SK-N-SH (cell line): Measurements from ENCODE around the gene RBM48. TPM values are rescaled to one million over a fixed set of nuclear protein-coding genes. Genes with fewer than 3 reads are reported as not detected.

Experiments
- CTCF ChIA-PET: fragments of 300-600, 350-600 bp; formaldehyde crosslinking; extraction: SDS; loops from one replicate; lab custom pipeline; 2021; lab: Yijun Ruan, JAX
- POLR2A ChIA-PET: fragments of 350-600 bp; sonication (Branson Sonifier 250); formaldehyde crosslinking; extraction: SDS; loops from one replicate; lab custom pipeline; 2020; ENCODE audit warnings: antibody characterized with exemption, inconsistent platforms; lab: Yijun Ruan, JAX
- DNase-seq: peaks from one replicate; pipeline ENCODE4 v3.0.0; 2012
- H2AFZ ChIP-seq: fragments of 200-600 bp; sonication (generic); 2 replicates; pipeline ENCODE4 v1.8.1; 2016; ENCODE audit warnings: antibody characterized with exemption, mild to moderate bottlenecking, low read depth
- H3F3A ChIP-seq: fragments of 200-600 bp; sonication (generic); replicated peaks from 2 replicates; pipeline ENCODE3; 2016; ENCODE audit warnings: antibody characterized with exemption, mild to moderate bottlenecking; ENCODE audit not compliant: insufficient read depth
- H3K27ac ChIP-seq, 2 experiments: fragments of 200-500 bp in 1 of 2; fragments of 200-600 bp in 1 of 2; sonication (Bioruptor generic) in 1 of 2; sonication (generic), shearing (Covaris generic) in 1 of 2; 2 replicates each; pipeline versions ENCODE4 v1.5.1 to v1.6.1; 2014 to 2016; ENCODE audit warnings: low read depth in 2 of 2, inconsistent platforms in 1 of 2, low read length in 1 of 2, mild to moderate bottlenecking in 1 of 2, mixed read lengths in 1 of 2
- H3K27me3 ChIP-seq: fragments of 200-600 bp; sonication (generic), shearing (Covaris generic); 2 replicates; pipeline ENCODE4 v1.6.1; 2016; ENCODE audit warnings: mixed run types; ENCODE audit not compliant: insufficient read depth
- H3K36me3 ChIP-seq, 2 experiments: fragments of 200-500 bp in 1 of 2; fragments of 200-600 bp in 1 of 2; sonication (Bioruptor generic) in 1 of 2; sonication (generic) in 1 of 2; replicated peaks in 1 of 2; 2 replicates each; pipeline versions ENCODE3 to v1.5.1; 2014 to 2016; ENCODE audit warnings: low read length in 1 of 2, mild to moderate bottlenecking in 1 of 2; ENCODE audit not compliant: insufficient read depth in 2 of 2, control insufficient read depth in 1 of 2
- H3K4me1 ChIP-seq, 2 experiments: fragments of 200-500 bp in 1 of 2; fragments of 200-600 bp in 1 of 2; sonication (Bioruptor generic) in 1 of 2; sonication (generic), shearing (Covaris generic) in 1 of 2; 2 replicates each; pipeline versions ENCODE4 v1.5.1 to v1.6.1; 2014 to 2016; ENCODE audit warnings: low read depth in 1 of 2, low read length in 1 of 2, mixed run types in 1 of 2; ENCODE audit not compliant: insufficient read depth in 2 of 2, control insufficient read depth in 1 of 2
- H3K4me2 ChIP-seq: fragments of 200-600 bp; sonication (generic), shearing (Covaris generic); 2 replicates; pipeline ENCODE4 v1.6.1; 2017; ENCODE audit warnings: mixed run types
- H3K4me3 ChIP-seq, 2 experiments: fragments of 200-500 bp in 1 of 2; fragments of 200-600 bp in 1 of 2; sonication (Bioruptor generic) in 1 of 2; sonication (generic), shearing (Covaris generic) in 1 of 2; 2 replicates each; pipeline versions ENCODE4 v1.5.1 to v1.8.1; 2014 to 2016; ENCODE audit warnings: low read depth in 2 of 2, inconsistent platforms in 1 of 2, low read length in 1 of 2, mild to moderate bottlenecking in 1 of 2, mixed read lengths in 1 of 2, moderate library complexity in 1 of 2
- H3K79me2 ChIP-seq: fragments of 200-600 bp; sonication (generic); 2 replicates; pipeline ENCODE4 v1.8.1; 2017; ENCODE audit warnings: mild to moderate bottlenecking; ENCODE audit not compliant: insufficient read depth
- H3K9ac ChIP-seq: fragments of 200-600 bp; sonication (generic); 2 replicates; pipeline ENCODE4 v1.6.1; 2017; ENCODE audit warnings: mixed run types
- H3K9me2 ChIP-seq: fragments of 200-600 bp; sonication (generic); 2 replicates; pipeline ENCODE4 v1.6.1; 2017; ENCODE audit warnings: mixed run types
- H3K9me3 ChIP-seq: fragments of 200-600 bp; sonication (generic); 2 replicates; pipeline ENCODE4 v1.6.1; 2017; ENCODE audit warnings: mixed run types, mild to moderate bottlenecking, moderate library complexity
- H4K20me1 ChIP-seq: fragments of 200-600 bp; sonication (generic); 2 replicates; pipeline ENCODE4 v1.6.1; 2017; ENCODE audit warnings: mild to moderate bottlenecking, mixed run types; ENCODE audit not compliant: insufficient read depth
- CHD2 ChIP-seq: fragments of 150-350 bp; IDR thresholded peaks from 2 replicates; pipeline ENCODE4 v1.6.1; 2018; ENCODE audit warnings: low read length; ENCODE audit not compliant: partially characterized antibody
- ELF1 ChIP-seq: IDR thresholded peaks from 2 replicates; pipeline ENCODE4 v1.4.0; 2012
- EP300 ChIP-seq, 2 experiments: IDR thresholded peaks; 2 replicates each; pipeline versions ENCODE4 v1.4.0 to v1.6.1; 2012; ENCODE audit warnings: borderline replicate concordance in 1 of 2, low read depth in 1 of 2, low read length in 1 of 2
- FOSL2 ChIP-seq: IDR thresholded peaks from 2 replicates; pipeline ENCODE4 v1.4.0; 2012; ENCODE audit warnings: low read depth, mild to moderate bottlenecking, moderate library complexity, borderline replicate concordance
- FOXJ3 ChIP-seq: sonication (generic); formaldehyde crosslinking; IDR thresholded peaks from 2 replicates; pipeline ENCODE4 v1.5.1; 2020; ENCODE audit warnings: mild to moderate bottlenecking, missing genetic modification reagents
- GATA2 ChIP-seq: sonication (generic); formaldehyde crosslinking; IDR thresholded peaks from 2 replicates; pipeline ENCODE4 v1.5.0; 2020; ENCODE audit warnings: mild to moderate bottlenecking, missing genetic modification reagents
- MEF2A ChIP-seq: IDR thresholded peaks from 2 replicates; pipeline ENCODE4 v1.4.0; 2012; ENCODE audit warnings: low read depth, borderline replicate concordance
- NFIC ChIP-seq: IDR thresholded peaks from 2 replicates; pipeline ENCODE4 v1.4.0; 2012; ENCODE audit warnings: borderline replicate concordance
- POLR2AphosphoS5 ChIP-seq: IDR thresholded peaks from 2 replicates; pipeline ENCODE4 v1.6.1; 2012; ENCODE audit warnings: low read depth, low read length
- RAD21 ChIP-seq: IDR thresholded peaks from 2 replicates; pipeline ENCODE4 v1.6.1; 2012; ENCODE audit warnings: mild to moderate bottlenecking, low read length
- RXRA ChIP-seq: IDR thresholded peaks from 2 replicates; pipeline ENCODE4 v1.4.0; 2012; ENCODE audit warnings: low read depth, mild to moderate bottlenecking, borderline replicate concordance
- SIN3A ChIP-seq: IDR thresholded peaks from 2 replicates; pipeline ENCODE4 v1.6.1; 2012; ENCODE audit warnings: low read depth, mild to moderate bottlenecking, low read length, moderate library complexity, borderline replicate concordance
- TAF1 ChIP-seq: IDR thresholded peaks from 2 replicates; pipeline ENCODE4 v1.6.1; 2012; ENCODE audit warnings: low read depth, mild to moderate bottlenecking, low read length, moderate library complexity, borderline replicate concordance
- TCF12 ChIP-seq: IDR thresholded peaks from 2 replicates; pipeline ENCODE4 v1.4.0; 2012
- WGBS: methylation state at CpG from one replicate; pipeline ENCODE4 v1.1.6; 2017; ENCODE audit warnings: low lambda C conversion rate; 5-methylcytosine and 5-hydroxymethylcytosine counted together
- polyA plus RNA-seq, 3 experiments: library from polyadenylated mRNA; depleted of rRNA; stranded (reverse); fragments of >200 nt; gene quantifications; 2 replicates each; pipeline ENCODE4 v1.2.3, GENCODE V29; 2012
- TF ChIP-seq, protein P1 (sequence below): IDR thresholded peaks from 2 replicates; pipeline ENCODE4; 2012
- TF ChIP-seq, protein P2 (sequence below): IDR thresholded peaks from 2 replicates; pipeline ENCODE4 v1.4.0; 2012; ENCODE audit warnings: low read depth, borderline replicate concordance
- TF ChIP-seq, protein P3 (sequence below): IDR thresholded peaks from 2 replicates; pipeline ENCODE4 v1.4.0; 2012; ENCODE audit warnings: low read depth
- TF ChIP-seq, protein P4 (sequence below): fragments of 150-350 bp; IDR thresholded peaks from 2 replicates; pipeline ENCODE4 v1.6.1; 2016; ENCODE audit warnings: mild to moderate bottlenecking, low read depth, low read length
- TF ChIP-seq, protein P5 (sequence below): fragments of 150-350 bp; IDR thresholded peaks from 2 replicates; pipeline ENCODE4 v1.6.1; 2017; ENCODE audit warnings: antibody characterized with exemption, low read length, low read depth, borderline replicate concordance

The RBM48 gene
- polyA plus RNA-seq, 1 of the 3 experiments (the other 2 are of a cell fraction) = 4.7 TPM

DNA sequence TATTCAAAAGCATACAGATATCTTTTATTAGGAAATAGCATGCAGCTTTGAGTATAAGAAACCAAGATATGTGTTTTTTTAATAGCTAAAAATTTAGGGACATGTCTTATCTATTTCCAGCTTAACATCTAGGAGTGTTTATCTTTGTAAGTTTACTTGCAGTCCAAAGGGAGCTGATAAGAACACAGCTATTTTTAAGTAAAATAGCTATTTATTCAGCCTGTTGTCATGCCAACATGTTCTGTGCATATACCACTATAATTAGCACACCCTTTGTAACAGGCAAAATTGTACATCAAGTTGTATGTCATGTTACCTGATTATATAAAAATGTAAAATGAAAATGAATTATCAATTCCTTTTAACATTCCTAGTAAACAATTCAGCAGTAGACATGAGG, 32.0 kb downstream of the RBM48 start:
- Histone ChIP-seq H3K9ac (no peak overlapping the region), H3K36me3 (peaks cover 39 to 47% of the 10 kb centered on the region in 2 experiments), H3K27ac (no peak overlapping the region), H3K27me3 (no peaks in the 10 kb centered on the region), H3K4me3 (no peak overlapping the region), H3K4me1 (no peaks in the 10 kb centered on the region), H3K4me2 (no peak overlapping the region), H4K20me1 (no peaks in the 10 kb centered on the region), H3K79me2 (peaks cover 4% of the 10 kb centered on the region; the same call in 1 of the 2 replicates), H3K9me2 (no peaks in the 10 kb centered on the region), H3K9me3 (no peaks in the 10 kb centered on the region), H3F3A (peaks cover 23% of the 10 kb centered on the region), H2AFZ (no peak overlapping the region)
- POLR2A ChIA-PET = interaction anchor here (0.6 kb wide), 1 partner anchor 29 kb away, joined by 3 read pairs; no protein-coding TSS in a partner anchor
- no peak for TF ChIP-seq RXRA
- TF ChIP-seq, protein P1, sequence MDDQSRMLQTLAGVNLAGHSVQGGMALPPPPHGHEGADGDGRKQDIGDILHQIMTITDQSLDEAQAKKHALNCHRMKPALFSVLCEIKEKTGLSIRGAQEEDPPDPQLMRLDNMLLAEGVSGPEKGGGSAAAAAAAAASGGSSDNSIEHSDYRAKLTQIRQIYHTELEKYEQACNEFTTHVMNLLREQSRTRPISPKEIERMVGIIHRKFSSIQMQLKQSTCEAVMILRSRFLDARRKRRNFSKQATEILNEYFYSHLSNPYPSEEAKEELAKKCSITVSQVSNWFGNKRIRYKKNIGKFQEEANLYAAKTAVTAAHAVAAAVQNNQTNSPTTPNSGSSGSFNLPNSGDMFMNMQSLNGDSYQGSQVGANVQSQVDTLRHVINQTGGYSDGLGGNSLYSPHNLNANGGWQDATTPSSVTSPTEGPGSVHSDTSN = no peak
- no peak for TF ChIP-seq GATA2 (CRISPR knock-in tag)
- TF ChIP-seq RAD21 = no peak
- TF ChIP-seq, protein P2, sequence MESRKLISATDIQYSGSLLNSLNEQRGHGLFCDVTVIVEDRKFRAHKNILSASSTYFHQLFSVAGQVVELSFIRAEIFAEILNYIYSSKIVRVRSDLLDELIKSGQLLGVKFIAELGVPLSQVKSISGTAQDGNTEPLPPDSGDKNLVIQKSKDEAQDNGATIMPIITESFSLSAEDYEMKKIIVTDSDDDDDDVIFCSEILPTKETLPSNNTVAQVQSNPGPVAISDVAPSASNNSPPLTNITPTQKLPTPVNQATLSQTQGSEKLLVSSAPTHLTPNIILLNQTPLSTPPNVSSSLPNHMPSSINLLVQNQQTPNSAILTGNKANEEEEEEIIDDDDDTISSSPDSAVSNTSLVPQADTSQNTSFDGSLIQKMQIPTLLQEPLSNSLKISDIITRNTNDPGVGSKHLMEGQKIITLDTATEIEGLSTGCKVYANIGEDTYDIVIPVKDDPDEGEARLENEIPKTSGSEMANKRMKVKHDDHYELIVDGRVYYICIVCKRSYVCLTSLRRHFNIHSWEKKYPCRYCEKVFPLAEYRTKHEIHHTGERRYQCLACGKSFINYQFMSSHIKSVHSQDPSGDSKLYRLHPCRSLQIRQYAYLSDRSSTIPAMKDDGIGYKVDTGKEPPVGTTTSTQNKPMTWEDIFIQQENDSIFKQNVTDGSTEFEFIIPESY = no peak
- TF ChIP-seq POLR2AphosphoS5 = no peak
- TF ChIP-seq, protein P3, sequence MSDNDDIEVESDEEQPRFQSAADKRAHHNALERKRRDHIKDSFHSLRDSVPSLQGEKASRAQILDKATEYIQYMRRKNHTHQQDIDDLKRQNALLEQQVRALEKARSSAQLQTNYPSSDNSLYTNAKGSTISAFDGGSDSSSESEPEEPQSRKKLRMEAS = no peak
- TF ChIP-seq FOXJ3 = no peak
- CTCF ChIA-PET = interaction anchor here (0.9 to 1.3 kb wide), 3 partner anchors 38 to 1393 kb away, joined by 3 read pairs; no protein-coding TSS in a partner anchor
- DNase-seq = no peak

DNA sequence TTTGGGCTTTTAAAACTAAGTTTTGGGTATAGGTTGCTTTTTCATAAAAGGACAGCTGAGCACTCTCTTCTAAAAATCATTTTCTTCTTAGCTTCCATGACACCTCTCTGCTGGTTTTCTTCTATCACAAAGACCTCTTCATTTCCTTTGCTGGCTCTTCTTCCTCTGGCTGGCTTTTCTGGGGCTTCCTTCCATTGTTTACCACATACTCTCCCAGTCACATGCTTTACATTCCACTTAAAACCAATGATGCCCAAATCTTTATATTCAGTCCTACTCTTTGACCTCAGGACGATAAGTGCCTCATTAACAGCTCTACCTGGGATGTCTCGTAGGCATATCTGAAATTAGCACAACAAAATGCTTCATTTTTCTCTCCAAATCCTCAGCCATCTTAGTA, 34.8 kb downstream of the RBM48 start:
- Histone ChIP-seq H3K9me3 (no peaks in the 10 kb centered on the region), H3K27me3 (no peaks in the 10 kb centered on the region), H3K79me2 (peaks cover 7% of the 10 kb centered on the region), H3K4me1 (no peaks in the 10 kb centered on the region), H3K9me2 (no peaks in the 10 kb centered on the region), H2AFZ (no peak overlapping the region), H3K27ac (no peak overlapping the region), H3K9ac (no peak overlapping the region), H3F3A (peaks cover 21% of the 10 kb centered on the region), H3K36me3 (peaks cover 60 to 67% of the 10 kb centered on the region in 2 experiments), H3K4me3 (no peak overlapping the region), H4K20me1 (no peaks in the 10 kb centered on the region), H3K4me2 (no peak overlapping the region)
- 96% methylated on average over 2 of the region's 2 CpGs for WGBS
- POLR2A ChIA-PET = interaction anchor here (1.1 kb wide), 1 partner anchor 35 kb away, joined by 4 read pairs; the partner anchor contains the start of genes PEX1 and RBM48
- CTCF ChIA-PET = interaction anchor here (1.0 to 1.9 kb wide), 7 partner anchors 8 to 270 kb away, joined by 3 to 6 read pairs (median 5); partner anchors contain the start of gene FAM133B
- DNase-seq = no peak
- TF ChIP-seq ELF1 = no peak
- TF ChIP-seq, protein P4, sequence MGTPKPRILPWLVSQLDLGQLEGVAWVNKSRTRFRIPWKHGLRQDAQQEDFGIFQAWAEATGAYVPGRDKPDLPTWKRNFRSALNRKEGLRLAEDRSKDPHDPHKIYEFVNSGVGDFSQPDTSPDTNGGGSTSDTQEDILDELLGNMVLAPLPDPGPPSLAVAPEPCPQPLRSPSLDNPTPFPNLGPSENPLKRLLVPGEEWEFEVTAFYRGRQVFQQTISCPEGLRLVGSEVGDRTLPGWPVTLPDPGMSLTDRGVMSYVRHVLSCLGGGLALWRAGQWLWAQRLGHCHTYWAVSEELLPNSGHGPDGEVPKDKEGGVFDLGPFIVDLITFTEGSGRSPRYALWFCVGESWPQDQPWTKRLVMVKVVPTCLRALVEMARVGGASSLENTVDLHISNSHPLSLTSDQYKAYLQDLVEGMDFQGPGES = no peak
- no peak for TF ChIP-seq TCF12
- TF ChIP-seq, protein P5, sequence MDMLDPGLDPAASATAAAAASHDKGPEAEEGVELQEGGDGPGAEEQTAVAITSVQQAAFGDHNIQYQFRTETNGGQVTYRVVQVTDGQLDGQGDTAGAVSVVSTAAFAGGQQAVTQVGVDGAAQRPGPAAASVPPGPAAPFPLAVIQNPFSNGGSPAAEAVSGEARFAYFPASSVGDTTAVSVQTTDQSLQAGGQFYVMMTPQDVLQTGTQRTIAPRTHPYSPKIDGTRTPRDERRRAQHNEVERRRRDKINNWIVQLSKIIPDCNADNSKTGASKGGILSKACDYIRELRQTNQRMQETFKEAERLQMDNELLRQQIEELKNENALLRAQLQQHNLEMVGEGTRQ = no peak
- no peak for TF ChIP-seq FOSL2
- TF ChIP-seq NFIC = no peak
- no peak for TF ChIP-seq CHD2
- TF ChIP-seq MEF2A = no peak
- no peak for TF ChIP-seq EP300 (IDR thresholded peaks at IDR 0.05; ENCODE audit: borderline replicate concordance in 1 of 2, low read depth in 1 of 2, low read length in 1 of 2)
- TF ChIP-seq, protein P1 = no peak
- no peak for TF ChIP-seq SIN3A
- no peak for TF ChIP-seq TAF1
